Measurements from ENCODE around the gene ZNF580.

Gene ZNF580

DNA sequence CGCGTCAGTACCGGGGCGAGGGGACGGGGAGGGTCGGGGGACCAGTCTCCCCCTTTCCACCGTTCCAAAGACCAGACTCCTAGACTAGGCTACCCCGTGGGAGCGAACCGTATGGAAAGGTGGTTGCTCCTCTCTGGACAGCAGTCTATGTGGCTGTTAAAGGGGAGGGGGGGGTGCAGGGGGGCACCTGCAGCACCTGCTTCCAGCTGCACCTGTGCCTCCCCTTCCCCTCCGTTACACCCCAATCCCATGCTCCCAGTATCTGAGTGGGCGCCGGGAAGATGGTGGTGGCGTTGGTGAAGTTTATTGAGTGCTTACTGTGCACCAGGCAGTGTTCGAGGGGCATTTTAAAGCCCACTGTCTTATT, 40.2 kb upstream of the ZNF580 start:
- Histone ChIP-seq H3K36me3 (ENCODE audit: control insufficient read depth, insufficient read depth, low read length) (no peaks in the 10 kb centered on the region), H3K9me3 (ENCODE audit: control insufficient read depth, low read length) (no peaks in the 10 kb centered on the region), H3K4me1 (ENCODE audit: control insufficient read depth, insufficient read depth, low read length) (peaks cover 17% of the 10 kb centered on the region), H3K4me3 (ENCODE audit: low read length) (peak overlapping the region; percentile 40), H3K9ac (ENCODE audit: low read length) (peak overlapping the region; percentile 74), H3K27me3 (ENCODE audit: control insufficient read depth, insufficient read depth, low read length) (no peaks in the 10 kb centered on the region)

DNA sequence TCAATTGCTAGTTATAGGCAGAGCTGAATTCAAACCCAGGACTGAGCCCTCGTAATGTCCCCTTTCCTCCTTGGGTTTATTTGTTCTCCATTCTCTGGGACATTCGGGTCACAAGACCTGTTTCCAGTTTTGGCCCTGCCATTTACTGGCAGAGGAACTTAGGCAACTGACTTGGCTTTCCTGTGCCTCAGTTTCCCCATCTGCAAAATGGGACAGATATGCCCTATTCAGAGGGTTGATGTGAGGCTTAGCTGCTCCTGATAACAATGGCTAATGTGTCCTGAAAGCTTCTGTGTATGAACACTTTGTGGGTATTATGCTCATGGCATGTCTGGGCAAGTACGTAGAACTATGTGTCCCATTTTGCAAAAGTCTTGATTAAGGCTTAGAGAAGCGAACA, 39.7 kb upstream of the ZNF580 start:
- H3K4me1 ChIP-seq (ENCODE audit: control insufficient read depth, insufficient read depth, low read length): peaks cover 17% of the 10 kb centered on the region

DNA sequence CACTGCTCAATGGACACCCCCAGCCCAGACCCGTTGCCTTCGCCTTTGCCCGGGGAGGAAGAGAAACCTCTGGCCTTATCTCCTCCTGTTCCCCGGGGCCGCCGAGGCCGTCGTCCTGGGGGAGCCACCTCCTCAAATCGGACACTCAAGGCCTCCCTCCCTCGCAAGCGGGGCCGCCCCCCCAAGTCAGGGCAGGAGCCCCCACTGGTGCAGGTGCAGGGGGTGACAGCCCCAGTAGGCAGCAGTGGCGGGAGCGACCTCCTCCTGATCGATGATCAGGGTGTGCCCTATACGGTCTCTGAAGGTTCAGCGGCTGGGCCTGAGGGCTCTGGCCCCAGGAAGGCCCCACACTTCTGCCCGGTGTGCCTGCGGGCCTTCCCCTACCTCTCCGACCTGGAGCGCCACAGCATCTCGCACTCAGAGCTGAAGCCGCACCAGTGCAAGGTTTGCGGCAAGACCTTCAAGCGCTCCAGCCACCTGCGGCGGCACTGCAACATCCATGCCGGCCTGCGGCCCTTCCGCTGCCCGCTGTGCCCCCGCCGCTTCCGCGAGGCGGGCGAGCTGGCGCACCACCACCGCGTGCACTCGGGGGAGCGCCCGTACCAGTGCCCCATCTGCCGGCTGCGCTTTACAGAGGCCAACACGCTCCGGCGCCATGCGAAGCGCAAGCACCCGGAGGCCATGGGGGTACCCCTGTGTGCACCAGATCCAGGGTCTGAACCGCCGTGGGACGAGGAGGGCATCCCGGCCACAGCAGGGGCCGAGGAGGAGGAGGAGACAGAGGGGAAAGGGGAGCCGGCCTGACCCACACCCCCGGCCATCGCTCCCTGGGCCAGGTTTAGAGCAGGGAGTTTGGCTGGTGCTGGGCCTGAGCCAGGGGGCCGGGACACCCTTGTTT, 38.4 kb upstream of the ZNF580 start:
- no peak overlapping the region for H3K4me3 ChIP-seq (ENCODE audit: low read length)
- peaks cover 25% of the 10 kb centered on the region for H3K4me1 ChIP-seq (ENCODE audit: control insufficient read depth, insufficient read depth, low read length)

More for the DNA sequence above, 39.7 kb upstream of the ZNF580 start:
- Histone ChIP-seq H3K36me3 (ENCODE audit: control insufficient read depth, insufficient read depth, low read length) (no peaks in the 10 kb centered on the region), H3K9ac (ENCODE audit: low read length) (peak overlapping the region; percentile 74), H3K9me3 (ENCODE audit: control insufficient read depth, low read length) (no peaks in the 10 kb centered on the region), H3K4me3 (ENCODE audit: low read length) (peak overlapping the region; percentile 40), H3K27me3 (ENCODE audit: control insufficient read depth, insufficient read depth, low read length) (no peaks in the 10 kb centered on the region)

DNA sequence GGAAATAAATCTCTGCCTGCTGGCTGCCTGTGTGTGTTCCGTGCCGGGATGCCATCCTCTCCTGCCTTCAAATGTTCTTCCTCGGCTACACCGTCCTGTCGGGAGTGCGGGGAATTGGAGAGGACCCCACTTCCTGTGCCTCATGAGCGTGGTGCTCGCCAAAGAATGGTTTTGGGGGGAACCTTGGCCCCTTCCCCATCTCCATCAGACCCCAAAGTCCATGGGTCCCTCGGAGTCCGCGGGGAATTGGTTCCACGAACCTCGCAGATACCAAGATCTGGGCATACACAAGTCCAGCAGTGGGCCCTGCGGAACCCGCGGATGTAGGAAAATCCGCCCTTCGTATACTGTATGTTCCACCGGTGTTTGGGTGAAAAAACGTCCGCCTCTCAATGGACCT, 37.7 kb upstream of the ZNF580 start:
- H3K36me3 ChIP-seq (ENCODE audit: control insufficient read depth, insufficient read depth, low read length): no peaks in the 10 kb centered on the region
- H3K4me3 ChIP-seq (ENCODE audit: low read length): no peak overlapping the region
- H3K9ac ChIP-seq (ENCODE audit: low read length): no peak overlapping the region
- H3K27me3 ChIP-seq (ENCODE audit: control insufficient read depth, insufficient read depth, low read length): no peaks in the 10 kb centered on the region
- no peaks in the 10 kb centered on the region for H3K9me3 ChIP-seq (ENCODE audit: control insufficient read depth, low read length)
- peaks cover 25% of the 10 kb centered on the region for H3K4me1 ChIP-seq (ENCODE audit: control insufficient read depth, insufficient read depth, low read length)

More for the DNA sequence above, 38.4 kb upstream of the ZNF580 start:
- H3K9ac ChIP-seq (ENCODE audit: low read length): no peak overlapping the region
- no peaks in the 10 kb centered on the region for H3K27me3 ChIP-seq (ENCODE audit: control insufficient read depth, insufficient read depth, low read length)
- no peaks in the 10 kb centered on the region for H3K36me3 ChIP-seq (ENCODE audit: control insufficient read depth, insufficient read depth, low read length)
- no peaks in the 10 kb centered on the region for H3K9me3 ChIP-seq (ENCODE audit: control insufficient read depth, low read length)

DNA sequence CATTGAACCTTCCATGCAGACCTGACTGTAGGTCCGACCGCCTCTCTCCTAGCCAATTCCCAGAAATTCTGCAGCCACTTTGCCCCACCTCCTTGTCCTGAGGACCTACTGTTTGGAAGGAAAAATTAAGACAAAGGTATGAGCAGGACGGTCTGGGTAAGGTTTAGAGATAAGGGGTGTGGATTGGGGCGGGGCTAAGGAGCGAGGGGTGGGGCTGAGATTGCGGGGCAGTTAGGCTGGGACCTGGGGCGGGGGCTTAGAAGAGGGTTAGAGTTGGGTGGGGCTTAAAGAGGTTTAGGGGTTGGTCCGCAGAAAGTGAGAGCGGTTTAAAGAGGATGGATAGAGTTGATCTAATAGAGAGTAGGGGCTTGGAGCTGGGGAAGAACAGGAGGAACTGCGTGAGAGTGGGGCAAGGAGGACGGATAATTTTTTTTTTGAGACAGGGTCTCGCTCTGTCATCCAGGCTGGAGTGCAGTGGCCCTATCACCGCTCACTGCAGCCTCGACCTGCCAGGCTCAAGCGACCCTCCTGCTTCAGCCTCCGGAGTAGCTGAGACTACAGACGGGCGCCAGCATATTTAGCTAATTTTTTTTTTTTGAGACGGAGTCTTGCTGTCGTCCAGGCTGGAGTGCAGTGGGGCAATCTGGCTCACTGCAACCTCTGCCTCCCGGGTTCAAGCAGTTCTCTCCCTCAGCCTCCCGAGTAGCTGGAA, 37.1 kb upstream of the ZNF580 start:
- no peaks in the 10 kb centered on the region for H3K9me3 ChIP-seq (ENCODE audit: control insufficient read depth, low read length)
- no peak overlapping the region for H3K4me3 ChIP-seq (ENCODE audit: low read length)
- H3K4me1 ChIP-seq (ENCODE audit: control insufficient read depth, insufficient read depth, low read length): peaks cover 25% of the 10 kb centered on the region
- no peaks in the 10 kb centered on the region for H3K27me3 ChIP-seq (ENCODE audit: control insufficient read depth, insufficient read depth, low read length)
- H3K36me3 ChIP-seq (ENCODE audit: control insufficient read depth, insufficient read depth, low read length): no peaks in the 10 kb centered on the region
- no peak overlapping the region for H3K9ac ChIP-seq (ENCODE audit: low read length)

DNA sequence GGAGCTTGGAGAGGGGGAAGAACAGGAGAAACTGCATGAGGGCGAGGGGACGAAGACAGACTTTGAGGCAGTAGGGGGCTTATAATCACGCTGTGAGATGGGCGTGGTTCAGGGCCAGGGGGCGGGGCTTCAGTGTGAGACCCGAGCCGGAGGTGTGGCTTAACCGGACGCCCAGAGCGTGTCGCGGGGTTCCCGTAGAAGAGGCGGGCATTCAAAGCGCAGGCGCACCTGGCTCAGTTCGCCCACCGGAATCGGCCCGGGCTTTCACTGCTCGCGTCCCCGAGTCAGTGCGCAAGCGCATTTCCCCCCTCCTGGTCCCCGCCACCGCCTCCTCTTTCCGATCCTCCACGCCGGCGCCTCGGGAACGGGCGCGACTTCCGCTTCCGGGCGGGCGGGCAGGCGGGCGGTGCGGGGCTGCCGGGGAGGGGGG, 35.6 kb upstream of the ZNF580 start:
- peaks cover 25% of the 10 kb centered on the region for H3K4me1 ChIP-seq (ENCODE audit: control insufficient read depth, insufficient read depth, low read length)
- H3K4me3 ChIP-seq (ENCODE audit: low read length): no peak overlapping the region
- peak overlapping the region; percentile 91 for H3K9ac ChIP-seq (ENCODE audit: low read length)
- H3K9me3 ChIP-seq (ENCODE audit: control insufficient read depth, low read length): no peaks in the 10 kb centered on the region
- H3K27me3 ChIP-seq (ENCODE audit: control insufficient read depth, insufficient read depth, low read length): no peaks in the 10 kb centered on the region
- no peaks in the 10 kb centered on the region for H3K36me3 ChIP-seq (ENCODE audit: control insufficient read depth, insufficient read depth, low read length)

DNA sequence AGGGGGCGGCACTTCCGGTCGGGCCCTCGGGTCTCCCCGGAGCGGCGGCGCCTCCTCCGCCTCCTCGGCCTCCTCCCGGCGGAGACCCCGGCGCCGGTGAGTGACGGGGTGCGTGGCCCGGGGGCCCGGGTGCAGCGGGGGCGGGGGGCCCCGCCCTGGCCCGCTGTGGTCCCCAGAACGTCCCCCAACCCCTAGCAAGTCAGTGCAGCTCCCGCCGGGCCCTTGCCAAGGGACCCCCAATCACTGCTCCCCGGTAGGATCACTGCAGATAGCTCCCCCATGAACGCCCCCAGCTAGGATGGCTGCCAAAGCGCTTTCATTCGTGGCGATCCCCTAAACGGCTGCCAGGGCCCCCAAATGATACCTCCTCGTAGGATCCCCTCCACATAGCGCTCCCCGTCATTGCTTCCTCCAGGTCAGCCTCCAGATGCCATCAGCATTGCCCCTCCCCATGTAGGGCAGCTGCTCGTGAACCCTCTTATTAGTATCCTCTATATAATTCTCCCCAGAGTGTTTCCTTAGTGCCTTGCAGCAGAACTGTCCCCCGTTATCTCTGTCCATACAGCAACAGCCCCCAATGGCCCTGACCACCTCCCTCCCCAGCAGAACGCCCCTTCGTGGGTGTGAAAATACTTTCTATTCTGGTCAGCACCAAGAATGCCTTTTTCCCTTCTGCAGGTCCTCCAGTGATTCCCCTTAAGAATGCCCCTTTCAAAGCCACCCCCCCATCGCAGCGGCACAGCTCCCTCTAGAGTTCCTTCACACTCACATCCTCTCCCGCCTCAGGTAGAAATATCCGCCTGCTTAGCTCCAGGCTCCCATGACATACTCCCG, 34.9 kb upstream of the ZNF580 start, which contains the start of gene ZNF865:
Gene ZNF865 (plus strand): TSS at position 11 of the 834 bp plus-strand sequence. CDS start 7,972 bp downstream, outside the sequence.
- Histone ChIP-seq H3K4me1 (ENCODE audit: control insufficient read depth, insufficient read depth, low read length) (peaks cover 22% of the 10 kb centered on the region), H3K9me3 (ENCODE audit: control insufficient read depth, low read length) (no peaks in the 10 kb centered on the region), H3K4me3 (ENCODE audit: low read length) (peak within 1 kb of the TSS; percentile 93), H3K27me3 (ENCODE audit: control insufficient read depth, insufficient read depth, low read length) (no peaks in the 10 kb centered on the region), H3K9ac (ENCODE audit: low read length) (peak within 1 kb of the TSS; percentile 91), H3K36me3 (ENCODE audit: control insufficient read depth, insufficient read depth, low read length) (no peaks in the 10 kb centered on the region)

DNA sequence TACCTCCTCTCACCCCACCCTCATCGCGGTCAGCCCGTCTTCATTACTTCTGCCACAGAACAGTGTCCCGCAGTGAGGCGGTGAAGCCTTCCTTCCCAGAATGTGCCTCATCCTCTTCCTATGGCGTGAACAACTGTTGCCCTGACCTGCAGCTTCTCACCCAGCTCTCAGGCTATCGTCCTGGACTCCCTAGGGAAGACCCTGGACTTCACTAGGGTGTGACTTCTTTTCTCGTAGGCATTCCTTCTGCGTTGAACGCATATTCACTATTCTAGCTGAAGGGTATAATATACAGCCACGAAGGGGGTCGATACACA, 34.4 kb upstream of the ZNF580 start:
- Histone ChIP-seq H3K27me3 (ENCODE audit: control insufficient read depth, insufficient read depth, low read length) (no peaks in the 10 kb centered on the region), H3K9me3 (ENCODE audit: control insufficient read depth, low read length) (no peaks in the 10 kb centered on the region), H3K4me3 (ENCODE audit: low read length) (peak overlapping the region; percentile 93), H3K9ac (ENCODE audit: low read length) (peak overlapping the region; percentile 91), H3K36me3 (ENCODE audit: control insufficient read depth, insufficient read depth, low read length) (no peaks in the 10 kb centered on the region), H3K4me1 (ENCODE audit: control insufficient read depth, insufficient read depth, low read length) (peaks cover 16% of the 10 kb centered on the region)

DNA sequence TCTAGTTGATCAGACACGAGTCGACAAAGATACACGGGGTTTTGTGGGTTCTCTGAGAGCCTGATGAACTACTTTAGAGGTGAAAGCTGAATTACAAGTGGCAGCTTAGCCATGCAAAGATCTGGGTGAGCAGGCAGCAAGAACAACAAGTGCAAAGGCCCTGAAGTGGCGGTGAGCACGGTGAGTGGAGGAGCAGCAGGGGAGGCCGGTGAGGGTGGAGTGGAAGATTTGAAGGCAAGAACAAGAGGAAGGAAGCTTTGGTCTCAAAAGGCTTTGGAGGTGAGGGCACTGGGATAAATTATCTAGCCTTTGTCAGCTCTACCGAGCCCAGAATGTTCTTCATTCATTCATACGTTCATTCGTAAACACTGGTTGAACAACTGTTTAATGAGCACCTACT, 34.0 kb upstream of the ZNF580 start:
- H3K9me3 ChIP-seq (ENCODE audit: control insufficient read depth, low read length): no peaks in the 10 kb centered on the region

DNA sequence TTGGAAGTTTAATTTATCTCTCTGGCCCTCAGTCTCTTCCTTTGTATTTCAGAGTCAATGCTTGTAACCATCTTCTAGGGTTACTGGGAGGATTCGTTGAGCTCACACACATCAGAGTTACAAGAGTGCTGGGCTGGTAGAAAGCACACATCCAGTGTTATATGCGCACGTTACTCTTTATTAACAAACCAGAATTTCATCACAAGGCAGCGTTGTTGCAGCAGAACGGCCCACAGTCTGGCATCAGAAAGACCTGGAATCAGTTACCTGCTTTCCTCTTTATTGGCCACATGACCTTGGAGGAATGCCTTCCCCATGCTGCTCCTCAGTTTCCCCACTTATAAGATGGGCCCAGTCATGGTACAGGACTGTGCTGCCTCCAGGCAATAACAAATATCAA, 31.5 kb upstream of the ZNF580 start:
- Histone ChIP-seq H3K9me3 (ENCODE audit: control insufficient read depth, low read length) (no peaks in the 10 kb centered on the region), H3K4me1 (ENCODE audit: control insufficient read depth, insufficient read depth, low read length) (peaks cover 16% of the 10 kb centered on the region), H3K4me3 (ENCODE audit: low read length) (no peak overlapping the region), H3K9ac (ENCODE audit: low read length) (no peak overlapping the region), H3K27me3 (ENCODE audit: control insufficient read depth, insufficient read depth, low read length) (no peaks in the 10 kb centered on the region), H3K36me3 (ENCODE audit: control insufficient read depth, insufficient read depth, low read length) (no peaks in the 10 kb centered on the region)

More for the DNA sequence above, 34.0 kb upstream of the ZNF580 start:
- peak overlapping the region; percentile 91 for H3K9ac ChIP-seq (ENCODE audit: low read length)
- H3K36me3 ChIP-seq (ENCODE audit: control insufficient read depth, insufficient read depth, low read length): no peaks in the 10 kb centered on the region
- H3K27me3 ChIP-seq (ENCODE audit: control insufficient read depth, insufficient read depth, low read length): no peaks in the 10 kb centered on the region
- H3K4me1 ChIP-seq (ENCODE audit: control insufficient read depth, insufficient read depth, low read length): peaks cover 20% of the 10 kb centered on the region
- no peak overlapping the region for H3K4me3 ChIP-seq (ENCODE audit: low read length)

DNA sequence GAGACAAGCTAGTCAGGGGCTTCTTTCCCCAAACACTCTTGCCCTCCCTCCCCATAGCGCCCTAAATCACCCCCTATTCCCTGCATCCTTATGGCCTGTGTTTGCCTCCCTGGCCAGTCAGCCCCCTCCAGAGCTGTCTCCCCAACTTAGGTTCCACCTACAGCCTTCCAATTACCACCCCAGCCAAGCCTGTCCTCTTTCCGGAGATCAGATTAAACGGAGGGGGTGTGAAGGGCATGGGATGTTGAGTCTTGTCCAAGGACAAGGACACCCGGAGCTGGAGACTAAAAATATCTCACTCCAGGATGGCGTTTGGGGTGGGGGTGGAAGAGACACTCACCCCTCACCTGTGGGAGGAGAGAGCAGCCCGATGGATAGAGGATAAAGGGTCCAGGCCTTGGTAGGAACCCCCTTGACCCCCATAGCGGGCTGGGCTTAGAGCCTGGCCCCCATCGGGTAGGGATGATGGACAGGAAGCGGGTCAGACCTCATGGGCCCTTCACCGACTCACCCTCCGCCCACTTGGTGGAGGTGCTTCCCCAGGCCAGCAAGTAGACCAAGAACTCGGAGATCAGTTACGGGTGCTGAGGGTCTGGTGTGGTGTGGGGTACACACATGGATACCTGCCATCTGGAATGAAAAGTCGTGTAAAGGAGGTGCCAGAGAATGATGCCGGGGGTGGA, 29.4 kb upstream of the ZNF580 start:
- H3K9ac ChIP-seq (ENCODE audit: low read length): no peak overlapping the region
- H3K36me3 ChIP-seq (ENCODE audit: control insufficient read depth, insufficient read depth, low read length): no peaks in the 10 kb centered on the region
- H3K27me3 ChIP-seq (ENCODE audit: control insufficient read depth, insufficient read depth, low read length): no peaks in the 10 kb centered on the region
- H3K9me3 ChIP-seq (ENCODE audit: control insufficient read depth, low read length): no peaks in the 10 kb centered on the region
- peaks cover 14% of the 10 kb centered on the region for H3K4me1 ChIP-seq (ENCODE audit: control insufficient read depth, insufficient read depth, low read length)
- H3K4me3 ChIP-seq (ENCODE audit: low read length): no peak overlapping the region

Measured in mucosa of stomach (tissue), 1 donor.